Testis (tissue), 2 donors: ENCODE results near the gene KRT81.

Experiments
- POLR2A ChIP-seq: fragments of 450-650 bp; IDR thresholded peaks from one replicate; pipeline ENCODE4 v1.6.1; 2017; ENCODE audit warnings: antibody characterized with exemption, mild to moderate bottlenecking, moderate library complexity
- TF ChIP-seq, protein P1 (sequence below), 3 experiments: fragments of 450-650 bp in 2 of 3; fragments of 200-600 bp in 1 of 3; sonication (generic) in 1 of 3; IDR thresholded peaks; one replicate each; pipeline ENCODE4 v1.5.1; 2016 to 2019; ENCODE audit warnings: antibody characterized with exemption in 3 of 3, mild to moderate bottlenecking in 2 of 3, moderate library complexity in 1 of 3

DNA sequence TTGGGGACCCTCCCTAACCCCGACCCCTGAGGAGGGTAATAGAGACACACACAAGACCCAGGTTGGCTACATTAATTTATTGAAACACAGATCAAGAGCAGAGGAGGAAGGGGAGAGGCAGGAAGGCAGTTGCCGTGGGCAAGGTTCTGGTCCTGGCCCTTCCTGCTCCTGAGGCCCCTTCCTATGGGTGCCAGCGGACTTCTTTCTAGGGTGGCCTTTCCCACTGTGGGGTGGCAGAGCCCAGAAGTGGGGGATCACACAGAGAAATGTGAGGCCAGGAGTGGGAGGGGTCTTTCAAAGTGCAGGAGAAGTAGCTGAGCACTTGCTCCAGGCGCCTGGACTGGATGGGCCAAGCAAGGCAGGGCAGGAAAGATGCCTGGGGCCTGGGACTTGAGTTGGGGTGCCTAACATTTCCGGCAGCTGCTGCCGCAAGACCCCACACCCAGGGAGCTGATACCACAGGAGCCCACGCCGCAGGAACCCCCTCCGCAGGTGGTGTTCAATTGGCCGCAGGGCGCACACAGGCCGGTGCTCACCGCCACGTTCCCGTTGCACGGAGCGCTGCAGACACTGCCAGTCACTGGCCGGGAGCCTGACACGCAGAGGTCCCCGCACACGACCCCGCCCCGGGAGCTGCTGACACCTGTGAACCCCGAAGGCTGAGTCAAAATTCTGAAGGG lies 5.3 kb downstream of the KRT81 start:
- TF ChIP-seq POLR2A = no peak
- TF ChIP-seq, protein P1, sequence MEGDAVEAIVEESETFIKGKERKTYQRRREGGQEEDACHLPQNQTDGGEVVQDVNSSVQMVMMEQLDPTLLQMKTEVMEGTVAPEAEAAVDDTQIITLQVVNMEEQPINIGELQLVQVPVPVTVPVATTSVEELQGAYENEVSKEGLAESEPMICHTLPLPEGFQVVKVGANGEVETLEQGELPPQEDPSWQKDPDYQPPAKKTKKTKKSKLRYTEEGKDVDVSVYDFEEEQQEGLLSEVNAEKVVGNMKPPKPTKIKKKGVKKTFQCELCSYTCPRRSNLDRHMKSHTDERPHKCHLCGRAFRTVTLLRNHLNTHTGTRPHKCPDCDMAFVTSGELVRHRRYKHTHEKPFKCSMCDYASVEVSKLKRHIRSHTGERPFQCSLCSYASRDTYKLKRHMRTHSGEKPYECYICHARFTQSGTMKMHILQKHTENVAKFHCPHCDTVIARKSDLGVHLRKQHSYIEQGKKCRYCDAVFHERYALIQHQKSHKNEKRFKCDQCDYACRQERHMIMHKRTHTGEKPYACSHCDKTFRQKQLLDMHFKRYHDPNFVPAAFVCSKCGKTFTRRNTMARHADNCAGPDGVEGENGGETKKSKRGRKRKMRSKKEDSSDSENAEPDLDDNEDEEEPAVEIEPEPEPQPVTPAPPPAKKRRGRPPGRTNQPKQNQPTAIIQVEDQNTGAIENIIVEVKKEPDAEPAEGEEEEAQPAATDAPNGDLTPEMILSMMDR (IDR thresholded peaks at IDR 0.05) = no peak
